Activated CD8-positive, alpha-beta T cell treated with anti-CD3 and anti-CD28 coated beads for 36 hours (primary cell): ENCODE results near the gene CYP3A5. TPM values are rescaled to one million over a fixed set of nuclear protein-coding genes. Genes with fewer than 3 reads are reported as not detected.

Experiments
- ATAC-seq: fragments of 200-7000 bp; cut with Tn5 transposase; one replicate; pipeline ENCODE4 v1.10.0; 2021; ENCODE audit warnings: mild to moderate bottlenecking, moderate library complexity
- CTCF ChIA-PET: fragments of 350-600 bp; sonication (Branson Sonifier 250); formaldehyde crosslinking; loops from one replicate; lab custom pipeline; 2021; ENCODE audit warnings: antibody characterized with exemption; lab: Charles Lee
- POLR2A ChIA-PET: fragments of 350-600 bp; sonication (Branson Sonifier 250); formaldehyde crosslinking; loops from one replicate; lab custom pipeline; 2021; ENCODE audit warnings: antibody characterized with exemption; lab: Charles Lee
- DNase-seq: peaks from one replicate; pipeline ENCODE4 v3.0.0-alpha.2; 2020
- H3K27ac Mint-ChIP-seq: one replicate; pipeline ENCODE4 v1.8.0; 2021; ENCODE audit warnings: mild to moderate bottlenecking, mixed read lengths
- H3K27me3 Mint-ChIP-seq: one replicate; pipeline ENCODE4 v1.8.0; 2021; ENCODE audit warnings: mixed read lengths
- H3K36me3 Mint-ChIP-seq: one replicate; pipeline ENCODE4 v1.8.0; 2021; ENCODE audit warnings: low read depth, mixed read lengths
- H3K4me1 Mint-ChIP-seq: one replicate; pipeline ENCODE4 v1.8.0; 2021; ENCODE audit warnings: low read depth, mixed read lengths
- H3K4me3 Mint-ChIP-seq: one replicate; pipeline ENCODE4 v1.8.0; 2021; ENCODE audit warnings: mild to moderate bottlenecking, moderate library complexity, mixed read lengths
- H3K9me3 Mint-ChIP-seq: one replicate; pipeline ENCODE4 v1.8.0; 2021; ENCODE audit warnings: mixed read lengths
- intact Hi-C: fragments of 100-400 bp; cut with micrococcal nuclease; formaldehyde crosslinking; loops from one replicate; pipeline ENCODE4 v1.10.0; 2022
- total RNA-seq, 2 experiments: library from RNA; stranded (reverse); gene quantifications; one replicate each; pipeline ENCODE4 v1.2.3, GENCODE V29; 2021
- TF ChIP-seq, protein P1 (sequence below): fragments of 200-600 bp; IDR thresholded peaks from one replicate; pipeline ENCODE4 v1.8.0; 2022; ENCODE audit warnings: antibody characterized with exemption, mild to moderate bottlenecking

Gene CYP3A5
- total RNA-seq, 2 experiments from 2014 or later = not detected

DNA sequence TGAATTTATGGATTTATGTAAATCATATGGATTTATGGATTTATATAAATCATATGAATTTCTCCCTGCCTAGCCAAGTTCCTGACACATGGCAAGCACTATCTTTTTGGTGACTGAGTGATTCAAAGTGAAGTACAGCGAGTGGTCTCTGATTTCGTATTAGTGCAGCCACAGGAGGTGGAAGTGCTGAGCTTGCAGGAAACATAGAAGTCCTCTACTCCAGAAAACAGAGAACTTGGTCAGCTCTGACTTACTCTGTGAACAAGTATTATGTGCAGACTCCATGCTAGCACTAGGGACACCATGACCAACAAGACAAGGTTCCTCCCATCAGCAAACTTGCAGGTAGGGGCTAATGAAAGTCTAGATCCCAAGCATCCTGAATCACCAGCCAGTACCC, 28.5 kb downstream of the CYP3A5 start:
- ATAC-seq (no peak), DNase-seq (no peak)
- no peaks in the 10 kb centered on the region for H3K27me3 Mint-ChIP-seq
- peaks cover 15% of the 10 kb centered on the region for H3K4me1 Mint-ChIP-seq
- POLR2A ChIA-PET = no interaction called here
- CTCF ChIA-PET = interaction anchor here (0.7 kb wide), 1 partner anchor 10 kb away, joined by 3 read pairs; no protein-coding TSS in a partner anchor
- TF ChIP-seq, protein P1, sequence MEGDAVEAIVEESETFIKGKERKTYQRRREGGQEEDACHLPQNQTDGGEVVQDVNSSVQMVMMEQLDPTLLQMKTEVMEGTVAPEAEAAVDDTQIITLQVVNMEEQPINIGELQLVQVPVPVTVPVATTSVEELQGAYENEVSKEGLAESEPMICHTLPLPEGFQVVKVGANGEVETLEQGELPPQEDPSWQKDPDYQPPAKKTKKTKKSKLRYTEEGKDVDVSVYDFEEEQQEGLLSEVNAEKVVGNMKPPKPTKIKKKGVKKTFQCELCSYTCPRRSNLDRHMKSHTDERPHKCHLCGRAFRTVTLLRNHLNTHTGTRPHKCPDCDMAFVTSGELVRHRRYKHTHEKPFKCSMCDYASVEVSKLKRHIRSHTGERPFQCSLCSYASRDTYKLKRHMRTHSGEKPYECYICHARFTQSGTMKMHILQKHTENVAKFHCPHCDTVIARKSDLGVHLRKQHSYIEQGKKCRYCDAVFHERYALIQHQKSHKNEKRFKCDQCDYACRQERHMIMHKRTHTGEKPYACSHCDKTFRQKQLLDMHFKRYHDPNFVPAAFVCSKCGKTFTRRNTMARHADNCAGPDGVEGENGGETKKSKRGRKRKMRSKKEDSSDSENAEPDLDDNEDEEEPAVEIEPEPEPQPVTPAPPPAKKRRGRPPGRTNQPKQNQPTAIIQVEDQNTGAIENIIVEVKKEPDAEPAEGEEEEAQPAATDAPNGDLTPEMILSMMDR = no peak
- intact Hi-C loops = no loop called here
- H3K4me3 Mint-ChIP-seq = no peak overlapping the region
- peaks cover 1% of the 10 kb centered on the region for H3K9me3 Mint-ChIP-seq
- peaks cover 39% of the 10 kb centered on the region for H3K36me3 Mint-ChIP-seq
- H3K27ac Mint-ChIP-seq = no peak overlapping the region

DNA sequence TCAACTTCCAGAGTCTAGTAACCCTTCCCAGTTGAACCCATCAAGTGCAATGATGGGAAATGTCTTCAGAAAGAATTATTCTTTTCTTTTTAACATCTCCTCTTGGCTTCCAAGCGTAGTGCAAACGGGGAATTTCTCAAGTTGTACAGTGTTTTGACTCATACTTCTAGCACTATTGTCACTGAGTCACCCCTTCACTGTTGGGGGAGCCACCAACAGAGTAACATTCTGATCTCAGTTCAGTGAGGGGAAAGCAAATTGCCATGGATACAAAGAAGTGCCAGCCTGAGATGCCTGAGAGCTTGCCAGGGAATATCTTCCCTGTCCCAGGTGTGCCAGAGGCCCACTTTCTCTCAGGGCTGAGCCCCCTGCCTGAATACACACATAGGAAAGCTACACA, 31.0 kb downstream of the CYP3A5 start:
- Mint-ChIP-seq H3K9me3 (no peaks in the 10 kb centered on the region), H3K27ac (peak overlapping the region; percentile 7), H3K4me1 (peaks cover 10% of the 10 kb centered on the region), H3K36me3 (peaks cover 44% of the 10 kb centered on the region), H3K27me3 (no peaks in the 10 kb centered on the region), H3K4me3 (no peak overlapping the region)
- peak; percentile 46 for DNase-seq
- TF ChIP-seq, protein P1 = no peak
- intact Hi-C loops = no loop called here
- ATAC-seq = peak; percentile 83
- CTCF ChIA-PET = interaction anchor here (1.4 kb wide), 1 partner anchor 17 kb away, joined by 4 read pairs; no protein-coding TSS in a partner anchor
- POLR2A ChIA-PET = interaction anchor here (0.8 to 1.0 kb wide), 2 partner anchors 27 to 32 kb away, joined by 3 to 5 read pairs; partner anchors contain the start of gene ZSCAN25

DNA sequence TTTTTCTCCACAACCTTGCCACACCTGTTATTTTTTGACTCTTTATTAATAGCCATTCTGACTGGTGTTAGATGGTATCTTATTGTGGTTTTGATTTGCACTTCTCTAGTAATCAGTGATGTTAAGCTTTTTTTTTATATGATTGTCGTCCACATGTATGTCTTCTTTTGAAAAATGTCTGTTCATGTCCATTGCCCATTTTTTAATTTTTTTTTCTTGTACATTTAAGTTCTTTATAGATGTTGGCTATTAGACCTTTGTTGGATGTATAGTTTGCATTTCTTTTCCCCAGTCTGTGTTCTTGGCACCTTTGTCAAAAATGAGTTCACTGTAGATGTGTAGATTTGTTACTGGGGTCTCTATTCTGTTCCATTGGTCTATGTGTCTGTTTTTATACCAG, 34.2 kb downstream of the CYP3A5 start:
- no peaks in the 10 kb centered on the region for H3K9me3 Mint-ChIP-seq

DNA sequence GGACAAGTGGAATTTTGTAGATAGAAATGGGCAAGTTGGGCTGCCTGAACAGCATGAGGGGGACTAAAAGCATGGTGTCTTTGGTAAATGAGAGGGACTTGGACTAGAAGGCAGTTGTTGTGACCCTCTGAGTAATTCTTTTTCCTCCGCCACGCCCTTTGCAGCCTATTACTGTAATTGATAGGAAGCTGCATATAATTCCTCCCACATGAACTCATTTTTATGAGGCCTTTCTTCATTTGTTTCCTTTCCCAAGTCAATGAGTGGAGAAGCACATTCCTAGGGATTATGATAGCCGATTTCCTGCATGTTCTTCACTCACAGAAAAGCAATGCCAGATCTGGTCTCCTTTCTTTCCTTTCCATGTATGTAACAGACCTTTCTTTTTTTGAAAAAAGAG, 35.4 kb downstream of the CYP3A5 start:
- Mint-ChIP-seq H3K4me1 (peaks cover 49% of the 10 kb centered on the region), H3K27me3 (no peaks in the 10 kb centered on the region), H3K9me3 (no peaks in the 10 kb centered on the region), H3K36me3 (peaks cover 77% of the 10 kb centered on the region), H3K27ac (no peak overlapping the region), H3K4me3 (no peak overlapping the region)
- ChIA-PET POLR2A (interaction anchor here (0.6 to 1.1 kb wide), 2 partner anchors 12 to 270 kb away, joined by 3 read pairs; no protein-coding TSS in a partner anchor), CTCF (interaction anchor here (1.2 kb wide), 1 partner anchor 20 kb away, joined by 3 read pairs; no protein-coding TSS in a partner anchor)
- no peak for ATAC-seq
- no peak for DNase-seq
- TF ChIP-seq, protein P1 = no peak
- intact Hi-C loops = no loop called here

More for the DNA sequence above, 34.2 kb downstream of the CYP3A5 start:
- TF ChIP-seq, protein P1 = no peak
- H3K4me1 Mint-ChIP-seq = peaks cover 37% of the 10 kb centered on the region
- CTCF ChIA-PET = interaction anchor here (1.2 kb wide), 1 partner anchor 21 kb away, joined by 3 read pairs; no protein-coding TSS in a partner anchor
- no peaks in the 10 kb centered on the region for H3K27me3 Mint-ChIP-seq
- no peak overlapping the region for H3K27ac Mint-ChIP-seq
- intact Hi-C loops = no loop called here
- DNase-seq = no peak
- POLR2A ChIA-PET = no interaction called here
- H3K4me3 Mint-ChIP-seq = no peak overlapping the region
- H3K36me3 Mint-ChIP-seq = peaks cover 70% of the 10 kb centered on the region
- no peak for ATAC-seq

DNA sequence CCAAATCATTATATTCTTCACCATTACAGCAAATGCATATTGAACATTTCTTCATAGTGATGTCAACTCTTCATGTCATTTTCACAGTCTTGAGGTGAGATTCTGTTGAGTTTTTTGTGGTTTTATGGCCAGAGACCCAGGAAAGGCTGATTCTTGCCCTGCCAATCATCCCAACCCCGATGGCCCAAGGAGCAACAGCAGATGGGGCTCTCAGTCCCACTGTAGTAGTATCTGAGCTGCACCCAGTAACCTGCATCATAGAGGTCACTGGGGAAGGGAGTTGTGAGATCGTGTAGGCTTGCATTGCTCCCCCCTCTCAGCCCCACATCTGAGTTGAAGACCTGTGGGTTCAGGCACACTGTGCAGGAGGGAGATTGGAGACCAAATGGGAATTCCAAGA, 36.3 kb downstream of the CYP3A5 start:
- CTCF ChIA-PET = no interaction called here
- no peak for DNase-seq
- peaks cover 81% of the 10 kb centered on the region for H3K36me3 Mint-ChIP-seq
- H3K27ac Mint-ChIP-seq = no peak overlapping the region
- H3K4me3 Mint-ChIP-seq = no peak overlapping the region
- TF ChIP-seq, protein P1 = no peak
- POLR2A ChIA-PET = interaction anchor here (1.1 kb wide), 1 partner anchor 12 kb away, joined by 3 read pairs; no protein-coding TSS in a partner anchor
- ATAC-seq = no peak
- no peaks in the 10 kb centered on the region for H3K27me3 Mint-ChIP-seq
- intact Hi-C loops = no loop called here
- peaks cover 53% of the 10 kb centered on the region for H3K4me1 Mint-ChIP-seq
- H3K9me3 Mint-ChIP-seq = no peaks in the 10 kb centered on the region
